Measurements from ENCODE around the gene POMGNT2. TPM values are rescaled to one million over a fixed set of nuclear protein-coding genes. Genes with fewer than 3 reads are reported as not detected.

The POMGNT2 gene
- polyA plus RNA-seq, 1 of the 3 experiments (the other 2 are of a cell fraction): 20.6 TPM

DNA sequence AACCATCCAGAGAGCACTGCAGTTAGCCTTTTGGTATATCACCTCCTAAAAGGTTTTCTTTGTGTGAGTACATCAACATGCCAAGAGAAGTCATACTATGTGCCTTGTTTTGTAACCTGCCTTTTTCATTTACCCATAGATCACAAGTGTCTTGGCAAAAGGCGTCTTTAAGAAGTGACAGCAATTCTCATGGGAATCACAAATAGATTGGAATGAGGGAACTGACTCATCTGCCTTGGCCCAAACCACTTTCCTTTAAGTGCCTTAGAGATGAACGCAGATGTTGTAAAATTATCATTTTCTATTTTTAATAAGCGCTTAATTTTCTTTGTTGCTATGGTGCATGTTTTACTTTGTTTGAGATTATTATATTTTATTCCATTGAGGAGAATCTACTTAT, 20.7 kb upstream of the POMGNT2 start:
- H3K4me1 ChIP-seq (ENCODE audit: control insufficient read depth in 1 of 2, insufficient read depth in 2 of 2, low read depth in 1 of 2, low read length in 1 of 2): no peaks in the 10 kb centered on the region
- H3K9ac ChIP-seq: no peak overlapping the region
- H3F3A ChIP-seq (replicated peaks; ENCODE audit: insufficient read depth): no peaks in the 10 kb centered on the region
- no peak overlapping the region for H2AFZ ChIP-seq (ENCODE audit: low read depth)
- no peak overlapping the region for H3K4me2 ChIP-seq
- no peaks in the 10 kb centered on the region for H3K79me2 ChIP-seq (ENCODE audit: insufficient read depth)
- no peak overlapping the region for H3K27ac ChIP-seq (ENCODE audit: low read depth in 2 of 2, low read length in 1 of 2)
- H3K27me3 ChIP-seq (ENCODE audit: insufficient read depth): no peaks in the 10 kb centered on the region
- H3K36me3 ChIP-seq (replicated peaks in 1 of 2; ENCODE audit: control insufficient read depth in 1 of 2, insufficient read depth in 2 of 2, low read length in 1 of 2): no peaks in the 10 kb centered on the region
- H3K9me2 ChIP-seq: no peaks in the 10 kb centered on the region
- H3K9me3 ChIP-seq: peaks cover 4% of the 10 kb centered on the region; the same call in 1 of the 2 replicates
- no peak overlapping the region for H3K4me3 ChIP-seq (ENCODE audit: low read depth in 2 of 2, low read length in 1 of 2)
- POLR2A ChIA-PET: no interaction called here
- WGBS (ENCODE audit: low lambda C conversion rate): 52% methylated on average over 3 of the region's 3 CpGs
- DNase-seq: no peak
- CTCF ChIA-PET: no interaction called here
- TF ChIP-seq SMC3 (IDR thresholded peaks at IDR 0.05; ENCODE audit: low read depth, low read length) (no peak), NRF1 (IDR thresholded peaks at IDR 0.05; ENCODE audit: low read depth, low read length) (no peak), FOSL2 (IDR thresholded peaks at IDR 0.05; ENCODE audit: borderline replicate concordance, low read depth) (no peak), POLR2AphosphoS5 (IDR thresholded peaks at IDR 0.05; ENCODE audit: low read depth, low read length) (no peak)
- TF ChIP-seq, protein P1, sequence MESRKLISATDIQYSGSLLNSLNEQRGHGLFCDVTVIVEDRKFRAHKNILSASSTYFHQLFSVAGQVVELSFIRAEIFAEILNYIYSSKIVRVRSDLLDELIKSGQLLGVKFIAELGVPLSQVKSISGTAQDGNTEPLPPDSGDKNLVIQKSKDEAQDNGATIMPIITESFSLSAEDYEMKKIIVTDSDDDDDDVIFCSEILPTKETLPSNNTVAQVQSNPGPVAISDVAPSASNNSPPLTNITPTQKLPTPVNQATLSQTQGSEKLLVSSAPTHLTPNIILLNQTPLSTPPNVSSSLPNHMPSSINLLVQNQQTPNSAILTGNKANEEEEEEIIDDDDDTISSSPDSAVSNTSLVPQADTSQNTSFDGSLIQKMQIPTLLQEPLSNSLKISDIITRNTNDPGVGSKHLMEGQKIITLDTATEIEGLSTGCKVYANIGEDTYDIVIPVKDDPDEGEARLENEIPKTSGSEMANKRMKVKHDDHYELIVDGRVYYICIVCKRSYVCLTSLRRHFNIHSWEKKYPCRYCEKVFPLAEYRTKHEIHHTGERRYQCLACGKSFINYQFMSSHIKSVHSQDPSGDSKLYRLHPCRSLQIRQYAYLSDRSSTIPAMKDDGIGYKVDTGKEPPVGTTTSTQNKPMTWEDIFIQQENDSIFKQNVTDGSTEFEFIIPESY (IDR thresholded peaks at IDR 0.05; ENCODE audit: borderline replicate concordance, low read depth): no peak
- TF ChIP-seq, protein P2, sequence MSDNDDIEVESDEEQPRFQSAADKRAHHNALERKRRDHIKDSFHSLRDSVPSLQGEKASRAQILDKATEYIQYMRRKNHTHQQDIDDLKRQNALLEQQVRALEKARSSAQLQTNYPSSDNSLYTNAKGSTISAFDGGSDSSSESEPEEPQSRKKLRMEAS (IDR thresholded peaks at IDR 0.05; ENCODE audit: low read depth): no peak
- TF ChIP-seq, protein P3, sequence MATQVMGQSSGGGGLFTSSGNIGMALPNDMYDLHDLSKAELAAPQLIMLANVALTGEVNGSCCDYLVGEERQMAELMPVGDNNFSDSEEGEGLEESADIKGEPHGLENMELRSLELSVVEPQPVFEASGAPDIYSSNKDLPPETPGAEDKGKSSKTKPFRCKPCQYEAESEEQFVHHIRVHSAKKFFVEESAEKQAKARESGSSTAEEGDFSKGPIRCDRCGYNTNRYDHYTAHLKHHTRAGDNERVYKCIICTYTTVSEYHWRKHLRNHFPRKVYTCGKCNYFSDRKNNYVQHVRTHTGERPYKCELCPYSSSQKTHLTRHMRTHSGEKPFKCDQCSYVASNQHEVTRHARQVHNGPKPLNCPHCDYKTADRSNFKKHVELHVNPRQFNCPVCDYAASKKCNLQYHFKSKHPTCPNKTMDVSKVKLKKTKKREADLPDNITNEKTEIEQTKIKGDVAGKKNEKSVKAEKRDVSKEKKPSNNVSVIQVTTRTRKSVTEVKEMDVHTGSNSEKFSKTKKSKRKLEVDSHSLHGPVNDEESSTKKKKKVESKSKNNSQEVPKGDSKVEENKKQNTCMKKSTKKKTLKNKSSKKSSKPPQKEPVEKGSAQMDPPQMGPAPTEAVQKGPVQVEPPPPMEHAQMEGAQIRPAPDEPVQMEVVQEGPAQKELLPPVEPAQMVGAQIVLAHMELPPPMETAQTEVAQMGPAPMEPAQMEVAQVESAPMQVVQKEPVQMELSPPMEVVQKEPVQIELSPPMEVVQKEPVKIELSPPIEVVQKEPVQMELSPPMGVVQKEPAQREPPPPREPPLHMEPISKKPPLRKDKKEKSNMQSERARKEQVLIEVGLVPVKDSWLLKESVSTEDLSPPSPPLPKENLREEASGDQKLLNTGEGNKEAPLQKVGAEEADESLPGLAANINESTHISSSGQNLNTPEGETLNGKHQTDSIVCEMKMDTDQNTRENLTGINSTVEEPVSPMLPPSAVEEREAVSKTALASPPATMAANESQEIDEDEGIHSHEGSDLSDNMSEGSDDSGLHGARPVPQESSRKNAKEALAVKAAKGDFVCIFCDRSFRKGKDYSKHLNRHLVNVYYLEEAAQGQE (IDR thresholded peaks at IDR 0.05; ENCODE audit: low read depth, low read length): no peak
- H4K20me1 ChIP-seq (ENCODE audit: insufficient read depth): no peaks in the 10 kb centered on the region

- Histone ChIP-seq H3K27ac (ENCODE audit: low read depth in 2 of 2, low read length in 1 of 2) (no peak overlapping the region), H4K20me1 (ENCODE audit: insufficient read depth) (no peaks in the 10 kb centered on the region), H3K4me3 (ENCODE audit: low read depth in 2 of 2, low read length in 1 of 2) (no peak overlapping the region), H3K4me1 (ENCODE audit: control insufficient read depth in 1 of 2, insufficient read depth in 2 of 2, low read depth in 1 of 2, low read length in 1 of 2) (no peaks in the 10 kb centered on the region), H3K79me2 (ENCODE audit: insufficient read depth) (no peaks in the 10 kb centered on the region), H2AFZ (ENCODE audit: low read depth) (no peak overlapping the region), H3K9me2 (no peaks in the 10 kb centered on the region), H3F3A (replicated peaks; ENCODE audit: insufficient read depth) (no peaks in the 10 kb centered on the region), H3K4me2 (no peak overlapping the region), H3K27me3 (ENCODE audit: insufficient read depth) (no peaks in the 10 kb centered on the region), H3K9me3 (peaks cover 4% of the 10 kb centered on the region; the same call in 1 of the 2 replicates), H3K36me3 (replicated peaks in 1 of 2; ENCODE audit: control insufficient read depth in 1 of 2, insufficient read depth in 2 of 2, low read length in 1 of 2) (no peaks in the 10 kb centered on the region), H3K9ac (no peak overlapping the region)
- ChIA-PET POLR2A (no interaction called here), CTCF (no interaction called here)
- DNase-seq: no peak
- TF ChIP-seq, protein P4, sequence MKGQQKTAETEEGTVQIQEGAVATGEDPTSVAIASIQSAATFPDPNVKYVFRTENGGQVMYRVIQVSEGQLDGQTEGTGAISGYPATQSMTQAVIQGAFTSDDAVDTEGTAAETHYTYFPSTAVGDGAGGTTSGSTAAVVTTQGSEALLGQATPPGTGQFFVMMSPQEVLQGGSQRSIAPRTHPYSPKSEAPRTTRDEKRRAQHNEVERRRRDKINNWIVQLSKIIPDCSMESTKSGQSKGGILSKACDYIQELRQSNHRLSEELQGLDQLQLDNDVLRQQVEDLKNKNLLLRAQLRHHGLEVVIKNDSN (IDR thresholded peaks at IDR 0.05; ENCODE audit: borderline replicate concordance, low read depth): no peak
- no peak for TF ChIP-seq RAD21 (IDR thresholded peaks at IDR 0.05; ENCODE audit: low read length)
- TF ChIP-seq CHD2 (IDR thresholded peaks at IDR 0.05; ENCODE audit: low read length, partially characterized antibody): no peak
- no peak for TF ChIP-seq PBX3 (IDR thresholded peaks at IDR 0.05)
Observed at GRCh38 chr3:43123895-43124294, 18.0 kb upstream of the POMGNT2 start.
